Measurements from ENCODE around the gene DENND2A. TPM values are rescaled to one million over a fixed set of nuclear protein-coding genes. Genes with fewer than 3 reads are reported as not detected.
"Not testable (repeated sequence)": the region's sequence is repeated elsewhere in the genome, so short reads cannot be mapped to it uniquely, and the experiment has no call there.

Gene DENND2A
- total RNA-seq, 1 experiment from 2014 or later, result 7.3 TPM

DNA sequence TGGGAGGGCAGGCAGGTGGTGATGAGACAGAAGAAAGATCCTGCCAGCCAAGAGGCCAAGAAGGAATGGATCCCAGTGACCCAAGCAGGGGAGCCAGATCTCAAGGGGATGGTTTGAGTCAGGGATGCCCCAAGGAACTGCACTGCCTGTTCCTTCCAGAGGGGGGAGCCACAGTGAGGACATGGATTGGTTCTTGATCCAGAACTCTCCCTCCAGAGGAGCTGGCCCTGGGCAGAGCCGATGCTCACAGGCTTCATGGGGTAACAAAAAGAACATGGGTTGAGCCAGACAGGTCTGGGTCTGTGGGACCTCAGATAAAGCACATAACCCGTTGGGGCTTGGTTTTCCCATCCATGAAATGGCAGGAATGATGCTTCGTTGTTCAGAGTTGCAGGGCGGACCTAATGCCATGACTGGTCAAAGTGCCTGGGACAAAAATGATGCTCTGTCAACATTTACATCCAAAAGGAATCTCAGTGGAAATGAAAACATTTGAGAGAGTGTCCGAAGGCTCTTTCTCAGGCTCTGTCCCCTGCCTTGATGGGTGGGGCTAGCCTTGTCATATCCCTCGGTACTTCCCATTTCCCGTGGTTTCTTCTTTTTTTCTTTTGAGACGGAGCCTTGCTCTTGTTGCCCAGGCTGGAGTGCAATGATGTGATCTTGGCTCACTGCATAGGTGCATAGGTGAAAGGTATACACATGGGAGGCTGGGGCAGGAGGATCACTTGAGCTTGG, 4.7 kb upstream of the DENND2A start:
- Histone ChIP-seq H4K20me1 (ENCODE audit: control insufficient read depth, insufficient read depth, insufficient read length) (no peaks in the 10 kb centered on the region), H3K14ac (ENCODE audit: insufficient read depth, low read length) (no peak overlapping the region), H3K4me1 (ENCODE audit: insufficient read depth, low read length) (no peaks in the 10 kb centered on the region; the same call in 1 of the 2 replicates), H2AFZ (ENCODE audit: low read length) (no peak overlapping the region), H2BK20ac (ENCODE audit: low read depth, low read length, poor library complexity, severe bottlenecking) (no peak overlapping the region), H3K23me2 (ENCODE audit: insufficient read length, low read depth, low read length, poor library complexity, severe bottlenecking) (peaks cover 7% of the 10 kb centered on the region), H4K91ac (ENCODE audit: insufficient read length, low read depth, low read length) (no peak overlapping the region), H3K79me1 (ENCODE audit: insufficient read depth, low read depth, low read length, poor library complexity, severe bottlenecking) (no peaks in the 10 kb centered on the region), H2BK15ac (ENCODE audit: low read depth, low read length) (no peak overlapping the region), H2AK5ac (ENCODE audit: insufficient read length, low read length) (no peak overlapping the region), H3K9ac (ENCODE audit: extremely low read depth, insufficient read length, low read length) (no peak overlapping the region), H3K18ac (ENCODE audit: insufficient read length, low read depth, low read length) (no peak overlapping the region), H4K5ac (ENCODE audit: insufficient read length, low read depth, low read length) (no peak overlapping the region), H3K9me3 (ENCODE audit: control insufficient read depth, low read depth, low read length) (no peaks in the 10 kb centered on the region), H3K23ac (ENCODE audit: insufficient read length, low read depth, low read length) (no peak overlapping the region), H3K4me2 (ENCODE audit: insufficient read depth, insufficient read length, low read length) (no peak overlapping the region), H3K27me3 (ENCODE audit: insufficient read depth, low read length) (no peaks in the 10 kb centered on the region), H2BK12ac (ENCODE audit: insufficient read length, low read depth, low read length) (no peak overlapping the region), H3K79me2 (ENCODE audit: insufficient read depth, low read length) (no peaks in the 10 kb centered on the region), H3K27ac (ENCODE audit: insufficient read length, low read depth, low read length) (no peak overlapping the region), H3T11ph (ENCODE audit: low read length) (no peak overlapping the region), H3K56ac (ENCODE audit: insufficient read length, low read depth, low read length) (no peak overlapping the region), H4K8ac (replicated peaks; ENCODE audit: insufficient read length, low read depth, low read length) (no peak overlapping the region), H2BK120ac (ENCODE audit: low read depth, low read length, poor library complexity, severe bottlenecking) (no peak overlapping the region), H3K4ac (ENCODE audit: low read depth, low read length) (no peak overlapping the region), H2BK5ac (ENCODE audit: insufficient read length, low read length) (no peak overlapping the region)
- no peak overlapping the region for H3K27ac Mint-ChIP-seq
- whole genome bisulfite sequencing (ENCODE audit: extremely low coverage, insufficient read length, low lambda C conversion rate), result no CpG with 5 or more reads among the region's 8 CpGs
- peak; percentile 76 for DNase-seq
- H3K27me3 Mint-ChIP-seq (ENCODE audit: low read depth), result peaks cover 21% of the 10 kb centered on the region
- no peaks in the 10 kb centered on the region for H3K36me3 Mint-ChIP-seq (ENCODE audit: insufficient read depth in 1 of 3, low read depth in 3 of 3)
- peaks cover 17 to 18% of the 10 kb centered on the region in 2 experiments for H3K4me1 Mint-ChIP-seq
- no peaks in the 10 kb centered on the region for H3K9me3 Mint-ChIP-seq
- TF ChIP-seq, protein P1, sequence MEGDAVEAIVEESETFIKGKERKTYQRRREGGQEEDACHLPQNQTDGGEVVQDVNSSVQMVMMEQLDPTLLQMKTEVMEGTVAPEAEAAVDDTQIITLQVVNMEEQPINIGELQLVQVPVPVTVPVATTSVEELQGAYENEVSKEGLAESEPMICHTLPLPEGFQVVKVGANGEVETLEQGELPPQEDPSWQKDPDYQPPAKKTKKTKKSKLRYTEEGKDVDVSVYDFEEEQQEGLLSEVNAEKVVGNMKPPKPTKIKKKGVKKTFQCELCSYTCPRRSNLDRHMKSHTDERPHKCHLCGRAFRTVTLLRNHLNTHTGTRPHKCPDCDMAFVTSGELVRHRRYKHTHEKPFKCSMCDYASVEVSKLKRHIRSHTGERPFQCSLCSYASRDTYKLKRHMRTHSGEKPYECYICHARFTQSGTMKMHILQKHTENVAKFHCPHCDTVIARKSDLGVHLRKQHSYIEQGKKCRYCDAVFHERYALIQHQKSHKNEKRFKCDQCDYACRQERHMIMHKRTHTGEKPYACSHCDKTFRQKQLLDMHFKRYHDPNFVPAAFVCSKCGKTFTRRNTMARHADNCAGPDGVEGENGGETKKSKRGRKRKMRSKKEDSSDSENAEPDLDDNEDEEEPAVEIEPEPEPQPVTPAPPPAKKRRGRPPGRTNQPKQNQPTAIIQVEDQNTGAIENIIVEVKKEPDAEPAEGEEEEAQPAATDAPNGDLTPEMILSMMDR (conservative IDR thresholded peaks at IDR 0.05), result peak; percentile 81
- no peak overlapping the region for H3K4me3 Mint-ChIP-seq

- not testable (repeated sequence) for H2AFZ ChIP-seq (ENCODE audit: low read length); H2BK15ac ChIP-seq (ENCODE audit: low read depth, low read length); H4K20me1 ChIP-seq (ENCODE audit: control insufficient read depth, insufficient read depth, insufficient read length); H3K9me3 Mint-ChIP-seq; H3K9me3 ChIP-seq (ENCODE audit: control insufficient read depth, low read depth, low read length); H3K4me1 ChIP-seq (ENCODE audit: insufficient read depth, low read length); H3K79me1 ChIP-seq (ENCODE audit: insufficient read depth, low read depth, low read length, poor library complexity, severe bottlenecking); H3K56ac ChIP-seq (ENCODE audit: insufficient read length, low read depth, low read length); H3K4me3 Mint-ChIP-seq; H4K91ac ChIP-seq (ENCODE audit: insufficient read length, low read depth, low read length); H2BK12ac ChIP-seq (ENCODE audit: insufficient read length, low read depth, low read length); H4K8ac ChIP-seq (replicated peaks; ENCODE audit: insufficient read length, low read depth, low read length); H2BK5ac ChIP-seq (ENCODE audit: insufficient read length, low read length); H3K23ac ChIP-seq (ENCODE audit: insufficient read length, low read depth, low read length); H3K27me3 ChIP-seq (ENCODE audit: insufficient read depth, low read length); H3K4me2 ChIP-seq (ENCODE audit: insufficient read depth, insufficient read length, low read length); H3K36me3 Mint-ChIP-seq (ENCODE audit: insufficient read depth in 1 of 3, low read depth in 3 of 3); H2BK120ac ChIP-seq (ENCODE audit: low read depth, low read length, poor library complexity, severe bottlenecking); H2AK5ac ChIP-seq (ENCODE audit: insufficient read length, low read length); H4K5ac ChIP-seq (ENCODE audit: insufficient read length, low read depth, low read length); H3K18ac ChIP-seq (ENCODE audit: insufficient read length, low read depth, low read length); DNase-seq; H3K79me2 ChIP-seq (ENCODE audit: insufficient read depth, low read length); H2BK20ac ChIP-seq (ENCODE audit: low read depth, low read length, poor library complexity, severe bottlenecking); H3K4ac ChIP-seq (ENCODE audit: low read depth, low read length); H3K14ac ChIP-seq (ENCODE audit: insufficient read depth, low read length); H3T11ph ChIP-seq (ENCODE audit: low read length); H3K27ac ChIP-seq (ENCODE audit: insufficient read length, low read depth, low read length); H3K9ac ChIP-seq (ENCODE audit: extremely low read depth, insufficient read length, low read length)
- H3K23me2 ChIP-seq (ENCODE audit: insufficient read length, low read depth, low read length, poor library complexity, severe bottlenecking), result peaks cover 12% of the 10 kb centered on the region
- Mint-ChIP-seq H3K4me1 (peaks cover 19 to 21% of the 10 kb centered on the region in 2 experiments), H3K27me3 (ENCODE audit: low read depth) (peaks cover 26% of the 10 kb centered on the region), H3K27ac (peak overlapping the region in 1 of 3 experiments; percentile 37; a peak in 1 of 7 replicates)
- no CpG with 5 or more reads among the region's 13 CpGs for WGBS (ENCODE audit: extremely low coverage, insufficient read length, low lambda C conversion rate)
Observed at GRCh38 chr7:140644761-140645160, 4.1 kb upstream of the DENND2A start.
